Adrenal gland (tissue), 12 donors: ENCODE results near the gene ICAM2. TPM values are rescaled to one million over a fixed set of nuclear protein-coding genes. Genes with fewer than 3 reads are reported as not detected.

Experiments
- DNase-seq, 7 donors: peaks; one replicate each; pipeline ENCODE4 v3.0.0-alpha.2; 2019 to 2020
- H3K27ac ChIP-seq, 5 donors: fragments of 200-600 bp; sonication (generic) in 4 of 5; 1 replicate in 3 of 5; 2 replicates in 2 of 5; pipeline versions ENCODE4 v1.5.1 to v1.8.0; 2016 to 2020; ENCODE audit warnings: mild to moderate bottlenecking in 1 of 5
- H3K27me3 ChIP-seq: fragments of 200-600 bp; 2 replicates; pipeline ENCODE4 v1.8.0; 2021
- H3K36me3 ChIP-seq, 2 donors: fragments of 200-600 bp; replicated peaks in 1 of 2; 1 replicate in 1 of 2; 2 replicates in 1 of 2; pipeline versions ENCODE4 v1.5.1 to v1.8.0; 2018 to 2022
- H3K4me1 ChIP-seq, 2 donors: fragments of 200-600 bp; replicated peaks in 1 of 2; 1 replicate in 1 of 2; 2 replicates in 1 of 2; pipeline versions ENCODE4 v1.5.1 to v1.8.0; 2018 to 2021
- H3K4me3 ChIP-seq, 4 donors: fragments of 200-600 bp; sonication (generic) in 3 of 4; one replicate each; pipeline ENCODE4 v1.5.1; 2016 to 2018
- H3K9me3 ChIP-seq, 3 donors: fragments of 200-600 bp; sonication (generic) in 1 of 3; replicated peaks in 1 of 3; 1 replicate in 2 of 3; 2 replicates in 1 of 3; pipeline versions ENCODE4 v1.5.1 to v1.8.0; 2016 to 2021
- POLR2A ChIP-seq, 2 donors: fragments of 450-650 bp; IDR thresholded peaks; one replicate each; pipeline ENCODE4 v1.6.1; 2017; ENCODE audit warnings: antibody characterized with exemption in 2 of 2, mild to moderate bottlenecking in 2 of 2, moderate library complexity in 1 of 2
- WGBS, 4 donors: extraction: QIAGEN DNeasy Blood & Tissue Kit in 2 of 4; methylation state at CpG; one replicate each; pipeline versions ENCODE4 v1.1.5 to v1.1.7; 2013 to 2017; 5-methylcytosine and 5-hydroxymethylcytosine counted together
- intact Hi-C, 2 donors: fragments of 100-400 bp; cut with DNase I; formaldehyde crosslinking; loops; one replicate each; pipeline versions ENCODE4 v1.14.1 to v1.15.0; 2022 to 2023
- polyA plus RNA-seq, 3 donors: library from polyadenylated mRNA; stranded (reverse); fragments of 200-250 nt in 2 of 3; fragments of 350-450 nt in 1 of 3; fragmentation: Illumina TruSeq in 1 of 3; extraction: RNeasy Lipid Tissue Mini Kit (QIAGEN cat#74804) in 1 of 3; gene quantifications; one replicate each; pipeline ENCODE4 v1.2.3, GENCODE V29; 2013 to 2014
- total RNA-seq, 9 donors: library from RNA; depleted of rRNA in 4 of 9; stranded (reverse); fragments of >200 nt in 4 of 9; fragments of 120-200 nt in 1 of 9; fragmentation: NEBNext Ultra II Directional in 1 of 9; extraction: Animal tissue kit (Norgen Biotek cat#: 25700) in 1 of 9; gene quantifications; one replicate each; pipeline versions ENCODE4 v1.1.0 to v1.2.4, GENCODE V29; 2013 to 2023
- TF ChIP-seq, protein P1 (sequence below), 6 experiments: fragments of 450-650 bp in 4 of 6; fragments of 200-600 bp in 2 of 6; sonication (generic) in 1 of 6; IDR thresholded peaks; 1 replicate in 5 of 6; 2 replicates in 1 of 6; pipeline versions ENCODE4 v1.5.1 to v1.8.0; 2016 to 2021; ENCODE audit warnings: antibody characterized with exemption in 6 of 6, mild to moderate bottlenecking in 2 of 6, moderate library complexity in 1 of 6
- donor health status: healthy with polysubstance abuse.
- donor health status: Bipolar disorder and iron deficiency.
- donor health status: DM: yes; HTN: yes; CAD: no.
- donor health status: DM: no; HTN: no; CAD: no.
- donor health status: DM: no; HTN: no; CAD: no.
- donor health status: DM: yes; HTN: yes; CAD: no.

Gene ICAM2
- total and polyA plus RNA-seq, 12 donors = 9.6 to 42.2 (median 20.9) TPM

GRCh38 chr17:64067657-64068056 lies 47.2 kb upstream of the ICAM2 start:
- TF ChIP-seq POLR2A (IDR thresholded peaks at IDR 0.05) = no peak
- TF ChIP-seq, protein P1, sequence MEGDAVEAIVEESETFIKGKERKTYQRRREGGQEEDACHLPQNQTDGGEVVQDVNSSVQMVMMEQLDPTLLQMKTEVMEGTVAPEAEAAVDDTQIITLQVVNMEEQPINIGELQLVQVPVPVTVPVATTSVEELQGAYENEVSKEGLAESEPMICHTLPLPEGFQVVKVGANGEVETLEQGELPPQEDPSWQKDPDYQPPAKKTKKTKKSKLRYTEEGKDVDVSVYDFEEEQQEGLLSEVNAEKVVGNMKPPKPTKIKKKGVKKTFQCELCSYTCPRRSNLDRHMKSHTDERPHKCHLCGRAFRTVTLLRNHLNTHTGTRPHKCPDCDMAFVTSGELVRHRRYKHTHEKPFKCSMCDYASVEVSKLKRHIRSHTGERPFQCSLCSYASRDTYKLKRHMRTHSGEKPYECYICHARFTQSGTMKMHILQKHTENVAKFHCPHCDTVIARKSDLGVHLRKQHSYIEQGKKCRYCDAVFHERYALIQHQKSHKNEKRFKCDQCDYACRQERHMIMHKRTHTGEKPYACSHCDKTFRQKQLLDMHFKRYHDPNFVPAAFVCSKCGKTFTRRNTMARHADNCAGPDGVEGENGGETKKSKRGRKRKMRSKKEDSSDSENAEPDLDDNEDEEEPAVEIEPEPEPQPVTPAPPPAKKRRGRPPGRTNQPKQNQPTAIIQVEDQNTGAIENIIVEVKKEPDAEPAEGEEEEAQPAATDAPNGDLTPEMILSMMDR (IDR thresholded peaks at IDR 0.05) = no peak
- H3K36me3 ChIP-seq = peaks cover 0 to 91% of the 10 kb centered on the region in 2 donors
- H3K9me3 ChIP-seq = no peaks in the 10 kb centered on the region
- no peaks in the 10 kb centered on the region for H3K27me3 ChIP-seq
- H3K27ac ChIP-seq = peak overlapping the region in 3 of 5 donors; percentile 24 to 60 (median 47)
- H3K4me1 ChIP-seq = peaks cover 4 to 27% of the 10 kb centered on the region in 2 donors
- DNase-seq = no peak
- no peak overlapping the region for H3K4me3 ChIP-seq
- intact Hi-C loops = loop anchor here in 1 of 2 donors (10.0 kb wide), 2 partner anchors 67 to 217 kb away; partner anchors contain the start of gene ERN1
- 34 to 49% (median 45%) methylated on average over 3 of the region's 3 CpGs for WGBS, 4 donors

DNA sequence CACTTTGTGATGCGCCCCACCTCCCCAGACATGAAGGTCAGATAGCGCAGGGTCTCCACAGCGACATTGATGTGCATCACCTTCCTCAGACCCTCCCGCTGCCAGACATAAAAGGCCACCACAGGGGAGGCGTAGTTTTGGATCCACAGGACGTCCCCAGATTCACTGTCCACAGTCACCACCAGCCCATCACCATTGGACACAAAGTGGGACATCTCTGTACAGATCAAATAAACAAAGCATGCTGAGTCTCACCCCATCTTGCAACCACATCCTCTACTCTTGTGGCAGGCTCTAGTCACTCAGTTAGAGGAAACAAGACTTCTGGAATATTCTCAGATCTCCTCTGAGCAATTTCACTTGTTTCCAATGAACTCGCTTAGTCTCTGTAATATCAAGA lies 46.3 kb upstream of the ICAM2 start:
- no peak overlapping the region for H3K4me3 ChIP-seq
- peaks cover 0 to 81% of the 10 kb centered on the region in 2 donors for H3K36me3 ChIP-seq
- H3K27me3 ChIP-seq = no peaks in the 10 kb centered on the region
- 84 to 87% (median 85%) methylated on average over 5 to 7 of the region's 7 CpGs for WGBS, 4 donors
- peak overlapping the region in 1 of 5 donors; percentile 47 for H3K27ac ChIP-seq
- TF ChIP-seq POLR2A (IDR thresholded peaks at IDR 0.05) = no peak
- TF ChIP-seq, protein P1 (IDR thresholded peaks at IDR 0.05) = no peak
- no peak for DNase-seq
- H3K9me3 ChIP-seq = no peaks in the 10 kb centered on the region
- peaks cover 4 to 35% of the 10 kb centered on the region in 2 donors for H3K4me1 ChIP-seq
- intact Hi-C loops = loop anchor here in 1 of 2 donors (10.0 kb wide), 2 partner anchors 68 to 218 kb away; partner anchors contain the start of gene ERN1

DNA sequence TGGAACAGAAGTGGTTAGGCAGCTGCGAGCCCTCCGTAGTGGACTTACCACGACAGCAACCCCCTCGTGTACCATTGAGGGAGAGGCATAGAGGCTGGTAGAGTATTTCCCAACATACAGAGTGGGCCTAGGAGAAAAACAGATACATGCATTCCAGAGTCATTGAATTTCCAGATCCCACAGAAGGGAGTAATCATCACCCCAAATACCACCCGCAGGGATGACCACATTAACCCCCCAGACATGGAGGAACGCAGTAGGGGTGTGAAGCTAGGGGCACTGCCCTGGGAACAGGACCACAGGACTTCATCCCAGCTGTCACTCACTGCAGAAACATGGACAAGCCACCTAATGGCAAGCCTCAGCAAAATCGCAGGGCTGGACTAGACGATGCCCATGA lies 44.7 kb upstream of the ICAM2 start:
- peak overlapping the region in 2 of 5 donors; percentile 32 to 75 for H3K27ac ChIP-seq
- no peak for DNase-seq
- H3K4me3 ChIP-seq = no peak overlapping the region
- peaks cover 0 to 77% of the 10 kb centered on the region in 2 donors for H3K36me3 ChIP-seq
- H3K4me1 ChIP-seq = peaks cover 8 to 47% of the 10 kb centered on the region in 2 donors
- no peaks in the 10 kb centered on the region for H3K27me3 ChIP-seq
- intact Hi-C loops = loop anchor here in 1 of 2 donors (10.0 kb wide), 2 partner anchors 70 to 220 kb away; partner anchors contain the start of gene ERN1
- 87 to 93% (median 89%) methylated on average over 6 to 8 of the region's 8 CpGs for WGBS, 4 donors
- TF ChIP-seq, protein P1 (IDR thresholded peaks at IDR 0.05) = no peak
- no peak for TF ChIP-seq POLR2A (IDR thresholded peaks at IDR 0.05)
- H3K9me3 ChIP-seq = no peaks in the 10 kb centered on the region

DNA sequence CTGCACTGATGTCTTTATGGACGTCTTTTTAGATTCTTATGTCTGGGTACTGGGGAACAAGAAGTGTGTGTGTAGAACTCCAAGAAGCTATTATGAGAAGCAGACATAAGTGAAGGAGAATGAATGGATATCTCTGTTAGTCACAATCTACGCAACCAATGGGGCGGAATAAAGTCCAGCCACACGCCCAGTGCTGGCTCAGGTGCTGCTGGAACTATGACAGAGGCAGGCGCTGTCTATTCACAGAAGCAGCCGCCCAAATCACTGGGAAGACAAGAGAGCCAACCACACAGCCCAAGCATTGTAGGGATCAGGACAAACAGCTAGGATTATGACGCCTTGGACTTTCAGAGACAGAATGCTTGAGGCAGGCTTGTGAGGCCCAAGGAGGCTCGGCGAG lies 43.9 kb upstream of the ICAM2 start:
- Histone ChIP-seq H3K36me3 (peaks cover 0 to 78% of the 10 kb centered on the region in 2 donors), H3K27ac (peak overlapping the region in 4 of 5 donors; percentile 35 to 75 (median 62)), H3K4me1 (peaks cover 8 to 47% of the 10 kb centered on the region in 2 donors), H3K9me3 (no peaks in the 10 kb centered on the region), H3K4me3 (no peak overlapping the region), H3K27me3 (no peaks in the 10 kb centered on the region)
- peak; percentile 51 to 79 (median 62) for DNase-seq
- no peak for TF ChIP-seq POLR2A (IDR thresholded peaks at IDR 0.05)
- TF ChIP-seq, protein P1 (IDR thresholded peaks at IDR 0.05) = no peak
- intact Hi-C loops = loop anchor here in 1 of 2 donors (10.0 kb wide), 2 partner anchors 70 to 220 kb away; partner anchors contain the start of gene ERN1
- 68 to 78% (median 72%) methylated on average over 9 of the region's 9 CpGs for WGBS, 4 donors
